GM21825 (cell line): Measurements from ENCODE around the gene ATP4B.

Experiments
- ATAC-seq: cut with Tn5 transposase; IDR thresholded peaks from one replicate; pipeline ENCODE4 v1.9.1; 2021; ENCODE audit warnings: mild to moderate bottlenecking, moderate library complexity; ENCODE audit not compliant: unreplicated experiment

The ATP4B gene

DNA sequence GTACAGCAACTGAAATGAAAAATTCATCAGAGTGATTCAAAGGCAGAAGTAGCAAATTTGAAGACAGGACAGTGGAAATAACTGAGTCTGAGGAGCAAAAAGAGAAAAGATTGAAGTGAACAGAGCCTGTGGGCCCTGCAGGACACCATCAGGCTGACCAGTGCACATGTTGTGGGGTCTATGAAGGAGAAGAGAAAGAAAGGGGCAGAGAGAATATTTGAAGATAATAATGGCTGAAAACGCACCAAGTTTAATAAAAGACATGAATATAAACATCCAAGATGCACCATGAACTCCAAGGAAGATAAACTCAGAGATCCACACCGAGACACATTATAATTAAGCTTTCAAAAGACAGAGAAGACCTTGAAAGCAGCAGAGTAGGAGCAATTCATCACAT is 15.4 kb downstream of the ATP4B start:
- no peak for ATAC-seq

DNA sequence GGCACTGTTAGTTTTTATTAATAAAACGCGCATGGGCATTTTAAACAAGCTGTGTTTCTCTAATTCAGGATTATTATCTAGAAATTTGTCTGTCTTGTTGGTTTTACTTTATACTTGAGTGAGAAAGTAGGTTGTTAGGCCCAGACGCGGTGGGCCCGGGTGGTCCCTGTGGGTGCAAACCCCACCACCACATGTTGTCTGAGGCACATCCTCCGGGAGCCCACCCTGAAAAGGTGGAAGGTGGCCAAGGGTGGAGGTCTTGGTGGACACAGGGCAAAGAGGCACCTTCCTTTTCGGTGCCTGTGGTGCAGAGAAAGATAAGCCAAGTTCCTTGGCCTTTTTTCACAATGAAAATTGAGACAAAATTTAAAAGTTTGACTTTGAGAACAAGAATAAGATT is 16.6 kb downstream of the ATP4B start:
- no peak for ATAC-seq

DNA sequence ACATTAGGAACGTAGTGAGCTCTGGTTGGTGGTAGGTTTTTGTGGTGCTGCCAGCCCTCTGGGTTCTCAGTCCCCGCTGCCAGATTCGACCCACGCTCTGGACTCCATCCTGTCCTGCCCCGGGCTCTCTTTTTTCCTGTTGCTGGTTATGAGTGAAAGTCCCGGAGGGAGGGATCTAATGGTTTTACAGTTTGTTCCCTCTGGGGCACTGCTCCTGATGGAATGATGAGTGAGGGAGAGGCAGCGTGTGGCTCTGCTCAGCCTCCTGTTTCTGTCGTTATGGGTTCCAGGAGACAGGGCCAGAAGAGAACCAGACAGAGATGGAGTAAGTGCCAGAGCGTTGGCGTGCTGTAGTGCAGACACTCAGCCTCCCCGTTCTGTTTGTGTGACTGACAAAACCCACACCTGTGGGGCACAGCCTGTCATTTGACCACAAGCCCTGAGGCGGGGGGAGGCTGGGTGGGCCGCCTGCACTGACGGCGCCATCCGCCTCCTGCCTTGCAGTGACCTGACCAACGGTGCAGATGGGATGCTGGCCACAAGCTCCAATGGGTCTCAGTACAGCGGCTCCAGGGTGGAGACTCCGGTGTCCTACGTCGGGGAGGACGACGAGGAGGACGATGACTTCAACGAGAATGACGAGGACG is 18.3 kb downstream of the ATP4B start:
- no peak for ATAC-seq

DNA sequence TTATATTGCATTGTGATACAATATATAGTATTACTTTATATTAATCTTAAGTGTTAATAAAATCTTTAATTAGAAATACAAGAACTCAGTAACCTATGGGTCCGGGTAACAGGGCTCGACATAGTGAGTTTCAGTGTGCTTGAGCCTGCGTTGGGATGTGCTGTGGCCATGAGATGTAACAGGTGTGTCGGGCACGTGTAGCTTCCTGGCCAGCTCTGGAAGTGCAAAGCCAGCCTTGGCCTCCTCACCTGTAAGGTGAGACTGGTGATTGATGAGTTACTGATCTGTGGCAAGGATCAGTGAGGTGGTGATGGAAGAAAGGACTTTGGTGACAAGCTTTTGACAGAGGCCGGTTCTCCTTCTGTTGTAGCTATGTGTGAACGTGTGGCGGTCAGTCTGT is 19.2 kb downstream of the ATP4B start:
- no peak for ATAC-seq

DNA sequence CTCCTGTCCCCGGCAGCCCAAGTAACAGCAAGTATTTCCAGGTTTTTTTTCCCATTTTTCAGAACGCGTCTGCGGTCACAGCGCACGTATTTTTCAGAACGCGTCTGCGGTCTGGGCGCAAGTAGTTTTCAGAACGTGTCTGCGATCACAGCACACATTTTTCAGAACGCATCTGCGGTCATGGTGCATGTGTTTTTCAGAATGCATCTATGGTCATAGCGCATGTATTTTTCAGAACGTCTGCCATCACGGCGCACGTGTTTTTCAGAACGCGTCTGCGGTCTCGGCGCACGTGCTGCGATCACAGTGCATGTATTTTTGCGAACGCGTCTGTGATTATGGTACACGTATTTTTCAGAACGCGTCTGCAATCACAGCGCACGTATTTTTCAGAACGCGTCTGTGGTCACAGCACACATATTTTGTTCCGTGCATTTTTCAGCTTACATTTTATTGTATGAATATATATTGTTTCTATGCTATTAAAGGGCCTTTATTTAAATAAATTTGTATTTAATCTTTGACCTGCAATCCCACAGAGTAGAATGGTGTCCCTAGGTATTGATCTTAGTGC is 19.7 kb downstream of the ATP4B start:
- ATAC-seq = no peak

DNA sequence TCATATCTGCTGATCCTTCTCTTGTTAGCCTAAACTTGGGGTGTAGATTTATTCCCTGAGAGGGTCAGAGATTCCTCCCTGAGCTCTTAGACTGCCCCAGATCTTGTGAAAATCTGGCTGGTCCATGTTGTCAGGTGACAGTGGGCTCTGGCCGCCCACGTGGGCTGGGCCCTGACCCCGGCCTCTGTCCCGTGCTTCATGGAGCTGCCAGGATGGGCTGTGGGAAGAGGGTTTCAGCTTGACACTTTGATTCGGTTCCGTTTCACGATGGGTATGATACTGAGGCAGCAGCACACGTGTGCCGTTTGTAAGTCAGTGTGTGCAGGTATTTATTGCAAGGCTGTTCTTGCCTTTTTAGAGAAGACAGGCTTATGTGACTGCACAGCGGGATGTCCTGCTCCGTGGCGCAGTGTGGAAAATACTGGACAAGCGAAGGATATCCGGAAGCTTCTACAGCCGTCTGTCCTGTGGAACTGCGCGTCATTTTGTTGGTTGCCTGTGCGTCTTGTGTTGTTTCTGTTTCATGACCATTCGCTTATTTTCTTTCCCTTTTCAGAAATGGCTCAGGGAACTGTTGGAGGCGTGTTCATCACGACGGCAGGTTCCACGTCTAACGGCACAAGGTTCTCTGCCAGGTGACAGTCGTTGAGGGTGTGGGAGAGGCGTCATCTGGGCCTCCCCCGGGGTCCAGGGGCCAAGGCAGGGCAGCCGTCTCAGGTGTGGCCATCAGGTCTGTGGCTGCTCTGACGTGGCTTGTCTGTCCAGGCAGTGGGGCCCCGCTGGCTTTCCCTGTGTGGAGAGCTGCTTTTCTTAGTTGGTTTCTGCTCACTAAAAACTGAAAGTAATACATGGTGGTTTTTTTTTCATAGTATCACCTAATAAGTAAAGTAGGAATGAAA is 20.5 kb downstream of the ATP4B start:
- no peak for ATAC-seq

DNA sequence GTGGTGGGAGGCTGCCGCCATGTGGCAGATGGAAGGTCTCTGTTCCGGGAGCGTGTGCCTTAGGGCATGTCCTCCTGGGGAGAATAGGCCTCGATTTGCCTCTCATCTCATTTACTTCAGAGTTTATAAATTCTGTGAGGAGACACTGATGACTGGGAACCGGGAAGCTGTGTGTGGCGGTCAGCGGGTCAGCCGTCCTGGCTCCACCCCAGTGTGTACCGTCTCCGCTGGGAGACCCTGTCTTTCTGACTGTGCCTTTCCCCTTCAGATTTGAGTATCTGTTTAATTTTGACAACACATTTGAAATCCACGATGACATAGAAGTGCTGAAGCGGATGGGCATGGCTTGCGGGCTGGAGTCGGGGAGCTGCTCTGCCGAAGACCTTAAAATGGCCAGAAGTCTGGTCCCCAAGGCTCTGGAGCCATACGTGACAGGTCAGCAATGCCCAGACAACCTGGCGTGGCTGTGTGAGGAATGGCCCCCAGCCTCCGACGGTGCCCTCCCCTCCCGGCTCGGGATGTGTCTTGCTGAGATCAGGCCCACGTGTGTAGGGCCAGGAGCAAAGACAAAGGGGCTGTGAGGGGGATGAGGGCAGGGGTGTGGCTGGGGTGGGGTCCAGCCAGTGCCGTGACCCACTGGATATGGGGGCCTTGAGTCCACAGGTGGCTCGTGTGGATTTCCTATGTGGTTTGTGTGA is 21.6 kb downstream of the ATP4B start:
- no peak for ATAC-seq

DNA sequence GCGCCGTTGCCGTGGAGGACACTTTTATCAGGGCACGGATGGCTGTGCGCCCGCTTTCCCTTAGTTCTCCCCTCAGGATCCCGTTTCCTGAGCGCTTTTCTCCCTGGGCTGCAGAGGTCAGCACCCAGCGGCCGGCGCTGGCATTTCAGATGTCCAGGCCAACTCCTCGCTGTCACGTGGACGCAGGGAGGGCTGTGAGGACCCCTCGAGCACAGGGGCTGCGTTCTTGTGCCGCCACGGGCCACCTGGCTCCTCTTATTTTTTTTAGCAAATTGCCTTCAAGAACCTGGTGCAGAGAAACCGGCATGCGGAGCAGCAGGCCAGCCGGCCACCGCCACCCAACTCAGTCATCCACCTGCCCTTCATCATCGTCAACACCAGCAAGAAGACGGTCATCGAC is 22.3 kb downstream of the ATP4B start:
- ATAC-seq = no peak

DNA sequence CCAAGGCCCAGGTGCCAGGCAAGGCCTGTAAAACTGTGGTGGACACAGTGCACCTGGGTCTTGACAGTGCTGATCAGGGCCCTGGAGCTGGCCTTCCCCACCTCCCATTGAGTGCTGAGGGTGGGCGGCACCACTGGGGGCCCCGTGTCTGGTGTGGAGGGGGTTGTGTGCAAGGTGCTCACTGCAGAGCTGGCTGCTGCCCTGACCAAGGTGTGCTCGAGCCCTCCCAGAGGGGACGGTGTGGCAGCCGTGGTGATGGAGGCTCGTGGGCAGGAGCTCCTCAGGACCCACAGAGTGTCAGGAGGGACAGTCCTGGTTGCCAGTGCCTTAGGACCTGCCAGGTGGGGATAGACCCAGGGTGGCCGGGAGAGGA is 23.0 kb downstream of the ATP4B start:
- ATAC-seq = no peak

DNA sequence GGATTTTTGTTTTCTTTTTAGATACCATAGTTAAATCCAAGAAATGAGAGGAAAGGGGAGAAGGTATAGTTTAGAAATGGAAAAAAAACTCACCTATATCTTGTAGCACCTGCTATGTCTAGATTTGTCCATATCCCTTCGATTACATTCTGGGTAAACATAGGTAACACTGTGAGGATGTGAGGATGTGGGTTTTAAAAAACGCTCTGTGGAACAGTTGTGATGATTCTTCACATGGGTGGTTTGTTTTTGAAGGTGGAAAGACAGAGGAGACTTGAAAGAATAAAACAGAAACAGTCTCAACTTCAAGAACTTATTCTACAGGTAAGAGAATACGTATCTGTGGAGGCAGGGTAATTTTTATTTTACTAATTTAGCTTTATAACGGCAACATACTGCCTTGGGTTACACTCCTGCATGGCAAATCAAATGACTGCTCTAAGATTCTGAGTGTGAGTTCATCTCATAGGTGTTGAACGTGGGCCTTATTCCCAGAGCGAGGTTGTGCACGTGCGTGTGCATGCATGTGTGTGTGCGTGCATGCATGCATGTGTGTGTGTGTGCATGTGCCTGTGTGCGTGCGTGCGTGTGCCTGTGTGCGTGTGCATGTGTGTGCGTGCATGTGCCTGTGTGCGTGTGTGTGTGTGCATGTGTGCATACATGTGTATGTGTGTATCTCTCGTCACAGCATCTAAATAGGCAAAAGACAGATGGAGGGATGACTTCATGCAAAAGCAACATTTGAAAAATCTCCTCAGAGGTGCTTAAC is 23.5 kb downstream of the ATP4B start:
- ATAC-seq = no peak

DNA sequence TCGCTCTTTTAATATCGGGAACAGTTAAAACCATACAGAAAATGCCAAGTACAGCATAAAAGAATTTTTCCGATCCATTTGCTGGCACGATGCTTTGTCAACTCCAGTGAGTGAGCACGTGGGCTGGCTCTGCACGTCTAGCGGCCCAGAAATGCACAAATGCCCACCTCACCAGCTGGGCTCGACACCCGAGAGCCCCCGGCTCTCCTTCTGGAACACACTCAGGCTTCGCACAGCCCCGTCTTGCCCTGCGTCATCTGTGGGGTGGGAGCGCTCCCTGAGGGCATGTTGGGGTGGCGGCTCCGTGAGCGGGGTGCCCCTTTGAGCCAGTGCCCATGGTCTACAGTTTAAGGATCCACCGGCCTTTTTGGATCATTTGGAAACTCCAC is 24.5 kb downstream of the ATP4B start:
- no peak for ATAC-seq

DNA sequence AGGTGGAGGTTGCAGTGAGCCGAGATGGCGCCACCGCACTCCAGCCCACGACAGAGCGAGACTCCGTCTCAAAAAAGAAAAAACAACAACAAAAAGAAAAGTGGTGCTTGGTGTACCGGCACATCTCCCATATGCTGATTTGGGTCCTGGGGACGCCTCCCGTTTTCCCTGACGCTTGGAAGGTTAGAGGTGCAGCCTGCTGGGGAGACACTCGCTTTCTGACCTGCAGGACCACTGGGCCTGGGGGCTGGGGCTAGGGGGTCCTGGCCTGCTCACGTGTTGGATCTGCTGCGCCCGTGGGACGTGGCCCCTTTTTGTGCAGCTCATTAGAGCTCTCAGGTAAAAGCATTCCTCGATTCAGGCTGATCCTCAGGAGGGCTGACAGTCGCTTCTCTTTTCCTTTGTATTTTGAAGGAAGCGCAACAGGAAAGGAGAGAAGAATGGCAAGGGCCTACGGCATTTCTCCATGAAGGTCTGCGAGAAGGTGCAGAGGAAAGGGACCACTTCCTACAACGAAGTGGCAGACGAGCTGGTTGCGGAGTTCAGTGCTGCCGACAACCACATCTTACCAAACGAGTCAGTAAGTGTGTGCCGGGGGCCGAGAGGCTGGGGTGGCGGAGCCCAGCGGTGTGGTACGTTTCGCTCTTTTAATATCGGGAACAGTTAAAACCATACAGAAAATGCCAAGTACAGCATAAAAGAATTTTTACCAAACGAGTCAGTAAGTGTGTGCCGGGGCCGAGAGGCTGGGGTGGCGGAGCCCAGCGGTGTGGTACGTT is 25.1 kb downstream of the ATP4B start:
- ATAC-seq = no peak

DNA sequence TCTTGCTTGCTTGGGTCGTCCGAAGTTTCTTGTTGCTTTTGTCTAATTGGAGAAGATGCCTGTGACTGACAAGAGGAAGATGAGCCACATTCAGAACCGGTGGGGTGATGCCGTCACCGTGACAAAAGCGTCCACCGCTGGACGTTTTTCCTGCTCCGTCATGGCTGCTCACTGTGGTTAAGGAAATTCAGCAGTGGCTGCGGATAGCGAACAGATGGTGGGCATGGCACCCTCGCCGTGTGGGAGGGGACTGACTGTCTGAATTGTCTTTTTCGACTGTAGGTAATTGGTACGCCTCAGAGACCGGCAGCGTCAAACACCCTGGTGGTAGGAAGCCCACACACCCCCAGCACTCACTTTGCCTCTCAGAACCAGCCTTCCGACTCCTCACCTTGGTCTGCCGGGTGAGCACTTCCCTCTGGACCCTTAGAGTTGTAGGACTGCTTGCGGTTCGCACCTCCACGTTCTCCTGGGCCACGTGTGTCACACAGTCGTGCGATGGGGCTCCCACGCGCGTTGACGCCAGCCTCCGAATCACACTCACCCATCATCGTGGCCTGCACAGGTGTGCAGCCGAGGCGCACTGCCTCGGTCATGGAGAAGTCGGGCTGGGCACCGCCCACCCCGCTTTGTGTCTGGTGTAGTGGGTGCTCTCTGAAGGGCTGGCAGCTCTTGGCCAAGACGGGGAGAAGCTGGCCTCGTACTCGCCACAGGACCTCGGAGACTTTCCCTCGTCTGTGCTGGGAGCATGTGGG is 26.5 kb downstream of the ATP4B start:
- ATAC-seq = no peak

DNA sequence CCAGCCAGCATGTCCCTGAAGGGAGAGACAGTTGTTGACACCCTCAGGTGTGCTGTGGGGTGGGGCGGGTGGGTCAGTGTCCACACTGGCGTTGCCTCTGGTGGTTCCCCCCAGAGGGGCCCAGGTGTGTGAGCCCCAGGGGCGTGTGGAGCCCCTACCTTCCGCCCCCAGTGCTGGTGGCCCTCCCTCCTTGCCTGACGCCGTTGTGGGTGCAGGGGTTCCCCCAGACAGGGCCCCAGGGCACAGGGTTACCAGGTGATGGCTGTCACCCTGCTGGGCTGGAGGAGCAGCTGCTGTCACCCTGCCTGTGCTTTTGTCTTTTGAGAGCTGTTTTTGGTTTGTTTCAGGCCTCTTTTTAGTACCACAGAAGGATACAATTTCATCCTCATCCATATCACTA is 27.2 kb downstream of the ATP4B start:
- ATAC-seq = no peak

DNA sequence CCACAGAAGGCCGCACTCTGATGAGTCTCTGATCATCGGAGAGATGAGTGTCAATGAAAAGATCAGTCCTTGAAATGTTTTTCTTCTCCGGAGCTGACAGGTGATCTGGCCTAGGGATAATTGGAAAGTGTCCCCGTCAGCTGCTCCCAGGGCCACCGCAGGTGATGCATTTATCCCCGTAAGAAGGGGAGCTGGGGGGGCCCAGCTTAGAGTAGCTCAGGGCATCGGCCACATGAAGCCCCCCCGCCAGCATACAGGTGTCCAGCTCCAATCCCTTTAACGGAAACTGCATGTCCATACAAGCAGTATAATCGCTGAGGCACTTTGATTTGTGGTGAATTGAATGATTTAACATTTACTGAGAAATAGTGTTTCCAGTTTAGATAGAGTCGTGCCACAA is 27.7 kb downstream of the ATP4B start:
- no peak for ATAC-seq

DNA sequence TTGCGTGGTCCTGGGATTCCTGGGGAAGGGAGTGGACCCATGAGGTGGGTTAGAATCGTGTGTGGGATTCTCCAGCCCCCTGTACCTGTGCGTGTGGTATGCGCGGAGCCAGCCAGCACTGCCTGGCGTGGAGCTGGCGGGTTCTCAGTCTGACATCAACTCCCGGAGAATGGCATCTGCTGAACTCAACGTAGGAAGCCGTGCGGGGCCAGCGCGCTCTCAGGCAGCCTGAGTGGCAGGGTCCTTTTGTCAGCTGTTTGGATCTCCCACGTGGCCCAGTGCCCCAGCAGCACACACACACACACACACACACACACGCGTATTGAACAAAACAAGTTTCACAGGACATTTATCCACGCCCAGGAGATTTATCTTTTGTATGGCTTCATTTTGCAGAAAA is 28.1 kb downstream of the ATP4B start:
- no peak for ATAC-seq

DNA sequence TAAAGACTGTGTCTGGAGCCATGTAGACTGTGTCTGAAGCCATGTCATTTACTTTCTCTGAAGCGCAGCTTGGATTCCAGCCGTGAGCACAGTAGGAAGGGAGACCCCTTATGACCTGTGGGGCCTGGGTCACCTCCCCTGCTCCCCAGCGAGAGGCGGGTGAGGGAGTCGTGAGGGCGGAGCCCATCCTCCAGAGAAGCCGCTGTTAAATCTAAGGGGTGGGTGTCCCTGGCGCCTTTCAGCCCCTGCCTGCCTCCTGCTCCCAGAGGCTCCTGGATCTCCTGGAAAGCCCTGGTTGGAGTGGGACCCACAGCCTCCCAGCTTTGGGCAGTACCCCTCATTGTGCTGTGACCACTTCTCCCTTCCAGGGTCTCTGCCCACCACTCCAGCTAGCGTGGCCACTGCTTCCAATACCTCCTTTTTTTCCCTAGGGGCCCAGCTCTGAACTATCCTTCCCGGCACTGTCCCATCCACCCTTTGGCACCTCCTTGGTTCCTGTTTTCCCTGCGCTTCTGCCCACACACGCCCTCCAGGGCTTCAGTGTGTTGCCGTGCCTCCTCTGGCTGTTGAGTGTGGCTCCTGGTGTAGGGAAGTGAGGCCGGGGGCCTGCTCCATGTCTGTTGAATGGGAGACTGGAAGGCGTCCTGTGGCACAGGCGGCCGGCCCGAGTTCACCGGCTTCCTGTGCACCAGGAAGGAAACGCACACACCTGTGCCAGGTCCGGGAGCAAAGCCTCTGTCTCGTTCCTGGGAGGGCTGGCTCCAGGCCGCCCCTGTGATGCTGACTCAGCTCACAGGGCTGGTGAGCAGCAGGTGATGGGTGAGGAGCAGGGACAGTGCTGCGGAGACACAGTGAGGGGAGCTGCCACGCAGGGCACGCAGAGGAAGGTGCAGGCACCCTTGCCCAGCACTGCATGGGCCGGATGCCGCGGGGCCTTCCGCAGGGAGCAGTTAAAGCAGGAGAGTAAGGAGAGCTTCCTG is 29.4 kb downstream of the ATP4B start:
- ATAC-seq = no peak

DNA sequence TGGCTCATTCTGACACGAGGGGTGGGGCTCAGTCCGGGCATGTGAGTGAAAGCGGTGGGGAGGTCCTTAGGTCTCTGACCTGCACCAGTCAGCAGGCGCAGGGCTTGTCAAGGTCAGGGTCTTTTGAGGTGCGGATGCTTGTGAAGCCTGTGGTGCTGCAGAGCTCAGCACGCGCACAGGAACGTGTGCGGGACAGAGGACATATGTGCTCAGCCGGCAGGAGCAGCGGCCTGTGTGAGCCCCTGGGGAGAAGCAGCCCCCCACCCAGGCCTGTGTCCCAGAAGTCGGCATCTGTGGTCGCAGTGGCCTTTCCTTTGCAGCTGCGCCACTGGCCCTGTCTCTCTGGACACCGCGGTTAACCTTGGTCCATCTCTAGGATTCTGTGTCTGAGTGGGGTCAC is 30.9 kb downstream of the ATP4B start:
- no peak for ATAC-seq
